OCI-LY3 (cell line): Measurements from ENCODE around the gene QKI.

Experiments used
- H2AFZ ChIP-seq: fragments of 200-600, 300-600 bp; shearing (Covaris generic); 2 replicates; pipeline ENCODE4 v1.6.0; 2014; ENCODE audit warnings: antibody characterized with exemption, low read depth, low read length
- H3K27ac ChIP-seq: fragments of 200-600, 300-600 bp; sonication (generic); 2 replicates; pipeline ENCODE4 v1.5.1; 2014; ENCODE audit warnings: mild to moderate bottlenecking, low read length, moderate library complexity, mixed read lengths
- H3K27me3 ChIP-seq: fragments of 200-600, 300-600 bp; sonication (generic); 2 replicates; pipeline ENCODE4 v1.6.1; 2014; ENCODE audit warnings: low read depth, low read length, mixed read lengths
- H3K36me3 ChIP-seq: fragments of 200-600, 300-600 bp; sonication (generic); replicated peaks from 2 replicates; pipeline ENCODE3; 2014; ENCODE audit warnings: low read depth, low read length, mixed read lengths
- H3K4me1 ChIP-seq: fragments of 300-600, 200-600 bp; sonication (generic); 2 replicates; pipeline ENCODE4 v1.6.1; 2014; ENCODE audit warnings: low read length, mixed read lengths
- H3K4me2 ChIP-seq: fragments of 200-600, 300-600 bp; sonication (generic); 2 replicates; pipeline ENCODE4 v1.6.1; 2014; ENCODE audit warnings: low read length, mixed read lengths
- H3K4me3 ChIP-seq: fragments of 300-600, 200-600 bp; sonication (generic); 2 replicates; pipeline ENCODE4 v1.5.1; 2014; ENCODE audit warnings: antibody characterized with exemption, mild to moderate bottlenecking, low read length, moderate library complexity
- H3K79me2 ChIP-seq: fragments of 300-600, 200-600 bp; shearing (Covaris generic); 2 replicates; pipeline ENCODE4 v1.6.1; 2014; ENCODE audit warnings: mild to moderate bottlenecking, low read length, mixed read lengths
- H3K9ac ChIP-seq: fragments of 300-600, 200-600 bp; shearing (Covaris generic); 2 replicates; pipeline ENCODE4 v1.6.0; 2014; ENCODE audit warnings: mild to moderate bottlenecking, low read length, moderate library complexity
- H3K9me3 ChIP-seq: fragments of 200-600, 300-600 bp; shearing (Covaris generic); 2 replicates; pipeline ENCODE4 v1.6.1; 2014; ENCODE audit warnings: low read length, mixed read lengths; ENCODE audit not compliant: insufficient read depth
- H4K20me1 ChIP-seq: fragments of 200-600, 300-600 bp; sonication (generic); 2 replicates; pipeline ENCODE4 v1.6.1; 2016; ENCODE audit warnings: low read length, mixed read lengths; ENCODE audit not compliant: insufficient read depth
- CTCF ChIP-seq: fragments of 200-600, 300-600 bp; sonication (generic); IDR thresholded peaks from 2 replicates; pipeline ENCODE4 v1.5.1; 2014; ENCODE audit warnings: antibody characterized with exemption, low read length, low read depth
- EZH2phosphoT487 ChIP-seq: fragments of 200-600 bp; shearing (Covaris generic); IDR thresholded peaks from 2 replicates; pipeline ENCODE4 v1.6.1; 2018; ENCODE audit warnings: antibody characterized with exemption, mixed run types, low read depth

Gene QKI

GRCh38 chr6:163613025-163613424 lies 198.5 kb downstream of the QKI start:
- Histone ChIP-seq H4K20me1 (no peaks in the 10 kb centered on the region), H3K4me2 (no peak overlapping the region)
- no peak for TF ChIP-seq CTCF
- TF ChIP-seq EZH2phosphoT487: no peak

GRCh38 chr6:163613668-163614067 lies 199.2 kb downstream of the QKI start:
- no peaks in the 10 kb centered on the region for H3K4me1 ChIP-seq
- H4K20me1 ChIP-seq: no peaks in the 10 kb centered on the region
- H3K4me2 ChIP-seq: no peak overlapping the region
- no peak overlapping the region for H3K9ac ChIP-seq
- H3K9me3 ChIP-seq: no peaks in the 10 kb centered on the region
- H3K4me3 ChIP-seq: no peak overlapping the region
- no peaks in the 10 kb centered on the region for H3K79me2 ChIP-seq
- H2AFZ ChIP-seq: no peak overlapping the region
- no peaks in the 10 kb centered on the region for H3K36me3 ChIP-seq
- TF ChIP-seq EZH2phosphoT487: no peak
- no peak for TF ChIP-seq CTCF
- H3K27ac ChIP-seq: no peak overlapping the region
- no peaks in the 10 kb centered on the region for H3K27me3 ChIP-seq

More at GRCh38 chr6:163613025-163613424, 198.5 kb downstream of the QKI start:
- no peaks in the 10 kb centered on the region for H3K27me3 ChIP-seq
- H3K4me1 ChIP-seq: no peaks in the 10 kb centered on the region
- H3K79me2 ChIP-seq: no peaks in the 10 kb centered on the region
- H3K9me3 ChIP-seq: no peaks in the 10 kb centered on the region
- no peak overlapping the region for H2AFZ ChIP-seq
- no peak overlapping the region for H3K9ac ChIP-seq
- no peak overlapping the region for H3K4me3 ChIP-seq
- H3K27ac ChIP-seq: no peak overlapping the region
- no peaks in the 10 kb centered on the region for H3K36me3 ChIP-seq

- no peak overlapping the region for H3K27ac ChIP-seq
- TF ChIP-seq CTCF (no peak), EZH2phosphoT487 (no peak)
- peaks cover 7% of the 10 kb centered on the region for H3K36me3 ChIP-seq
- H3K79me2 ChIP-seq: no peaks in the 10 kb centered on the region
- H3K4me1 ChIP-seq: peaks cover 22% of the 10 kb centered on the region
- H3K4me3 ChIP-seq: no peak overlapping the region
- H2AFZ ChIP-seq: no peak overlapping the region
- no peaks in the 10 kb centered on the region for H4K20me1 ChIP-seq
- H3K9ac ChIP-seq: no peak overlapping the region
- no peak overlapping the region for H3K4me2 ChIP-seq
- H3K9me3 ChIP-seq: 0 out of 2 replicates have a peak, but pooled peaks cover under 1% of the 10 kb centered on the region
- no peaks in the 10 kb centered on the region for H3K27me3 ChIP-seq
Observed at GRCh38 chr6:163616452-163616851, 201.9 kb downstream of the QKI start.

- no peak for TF ChIP-seq CTCF
- no peak for TF ChIP-seq EZH2phosphoT487
- no peak overlapping the region for H3K4me2 ChIP-seq
- no peaks in the 10 kb centered on the region for H3K79me2 ChIP-seq
- no peak overlapping the region for H3K27ac ChIP-seq
- no peak overlapping the region for H3K9ac ChIP-seq
- peaks cover 4% of the 10 kb centered on the region; the same call in 1 of the 2 replicates for H3K9me3 ChIP-seq
- H4K20me1 ChIP-seq: no peaks in the 10 kb centered on the region
- H3K36me3 ChIP-seq: peaks cover 7% of the 10 kb centered on the region
- H2AFZ ChIP-seq: no peak overlapping the region
- H3K27me3 ChIP-seq: no peaks in the 10 kb centered on the region
- peaks cover 26% of the 10 kb centered on the region for H3K4me1 ChIP-seq
- H3K4me3 ChIP-seq: no peak overlapping the region
Observed at GRCh38 chr6:163617549-163617948, 203.0 kb downstream of the QKI start.
